Ecto neural progenitor cell (in vitro differentiated cells): ENCODE data around the gene SPESP1.

Experiments
- DNase-seq: peaks from one replicate; pipeline ENCODE4 v3.0.0-alpha.2; 2018; ENCODE audit warnings: low spot score

SPESP1 gene

DNA sequence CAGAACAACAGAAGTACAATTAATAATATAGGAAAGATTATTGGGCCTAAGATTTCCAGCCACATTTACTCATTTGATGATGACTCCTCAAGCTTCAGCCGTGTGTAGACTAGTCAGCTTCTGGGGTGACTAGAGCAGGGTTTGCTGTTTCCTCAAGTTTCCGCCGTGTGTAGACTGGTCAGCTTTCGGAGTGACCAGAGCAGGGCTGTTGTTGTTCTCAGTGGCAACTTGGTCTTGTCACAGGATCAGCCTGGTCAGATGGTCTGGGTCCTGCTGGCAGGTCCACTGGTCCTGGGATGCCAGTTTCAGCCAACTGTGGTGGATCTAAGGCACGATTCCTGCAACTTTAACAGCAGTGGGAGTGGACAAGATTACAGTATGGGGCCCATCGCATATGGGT, 62.4 kb downstream of the SPESP1 start:
- DNase-seq: no peak

DNA sequence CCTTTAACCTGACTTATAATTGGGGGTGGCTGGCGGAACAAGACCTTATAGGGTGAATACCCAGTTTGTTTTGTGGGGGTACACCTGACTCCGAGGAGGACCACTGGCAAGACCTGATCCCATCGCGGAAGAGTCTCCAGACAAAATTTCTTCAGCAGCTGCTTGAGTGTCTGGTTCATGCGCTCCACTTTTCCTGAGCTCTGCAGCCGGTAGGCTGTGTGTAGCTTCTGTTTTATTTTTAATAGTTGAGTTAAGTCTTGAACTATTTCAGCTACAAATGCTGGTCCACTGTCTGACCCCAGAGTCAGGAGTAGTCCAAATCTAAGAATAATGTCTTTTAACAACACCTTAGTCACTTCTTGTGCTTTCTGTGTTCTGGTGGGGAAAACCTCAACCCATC, 63.0 kb downstream of the SPESP1 start:
- no peak for DNase-seq

DNA sequence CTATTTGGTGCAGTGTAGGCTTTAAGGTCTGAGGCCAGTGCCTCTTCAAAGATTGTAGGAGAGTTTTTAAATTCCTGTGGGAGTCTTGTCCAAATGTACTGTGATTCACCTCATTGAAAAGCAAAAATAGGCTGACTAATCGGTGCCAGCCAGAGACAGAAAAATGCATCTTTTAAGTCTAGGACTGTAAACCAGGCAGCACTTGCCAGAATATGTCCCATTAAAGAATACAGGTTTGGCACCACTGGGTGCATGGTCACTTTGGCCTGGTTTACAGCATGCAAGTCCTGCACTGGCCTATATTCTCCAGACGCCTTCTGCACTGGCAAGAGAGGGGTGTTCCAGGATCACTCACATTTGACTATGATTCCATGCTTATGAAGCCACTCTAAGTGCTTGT, 63.8 kb downstream of the SPESP1 start:
- no peak for DNase-seq

DNA sequence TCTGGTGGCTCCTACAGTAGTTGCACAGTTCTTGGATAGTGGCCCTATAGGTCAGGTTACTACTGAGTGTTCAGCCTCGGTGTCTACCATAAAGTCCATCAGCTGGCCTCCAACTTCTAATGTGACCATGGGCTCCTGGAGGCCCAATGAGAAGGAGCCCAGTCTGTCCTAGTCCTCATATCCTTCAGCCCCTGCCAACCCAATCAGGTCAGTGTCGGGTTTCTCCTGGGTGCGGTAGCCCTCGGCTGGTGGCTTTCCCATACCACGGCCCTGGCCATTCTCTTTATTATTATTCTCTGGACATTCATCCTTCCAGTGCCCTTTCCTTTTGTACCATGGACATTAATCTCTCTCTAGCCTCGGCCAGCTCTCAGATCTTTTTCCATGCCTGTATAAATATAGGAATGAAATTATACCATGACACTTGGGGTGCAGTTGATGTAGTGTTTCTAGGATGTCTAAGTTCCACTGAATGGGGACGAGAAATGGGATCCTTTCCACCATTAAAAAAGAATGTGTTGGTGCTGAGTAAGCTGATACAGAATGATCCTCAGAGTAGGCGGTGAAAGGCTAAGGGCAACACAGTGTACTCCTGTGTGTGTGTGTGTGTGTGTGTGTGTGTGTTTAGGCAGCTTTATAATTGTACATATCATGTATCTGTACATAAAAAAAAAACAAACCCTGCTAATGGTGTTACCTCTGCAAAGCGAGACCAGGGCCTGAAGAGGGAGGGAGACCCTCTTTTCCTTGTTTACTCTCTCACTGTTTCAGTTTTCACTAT, 64.8 kb downstream of the SPESP1 start:
- no peak for DNase-seq
